ENCODE data around the gene PODN. TPM values are rescaled to one million over a fixed set of nuclear protein-coding genes. Genes with fewer than 3 reads are reported as not detected.

PODN gene
- total RNA-seq, 1 donor from 2014 or later: 0.26 TPM

DNA sequence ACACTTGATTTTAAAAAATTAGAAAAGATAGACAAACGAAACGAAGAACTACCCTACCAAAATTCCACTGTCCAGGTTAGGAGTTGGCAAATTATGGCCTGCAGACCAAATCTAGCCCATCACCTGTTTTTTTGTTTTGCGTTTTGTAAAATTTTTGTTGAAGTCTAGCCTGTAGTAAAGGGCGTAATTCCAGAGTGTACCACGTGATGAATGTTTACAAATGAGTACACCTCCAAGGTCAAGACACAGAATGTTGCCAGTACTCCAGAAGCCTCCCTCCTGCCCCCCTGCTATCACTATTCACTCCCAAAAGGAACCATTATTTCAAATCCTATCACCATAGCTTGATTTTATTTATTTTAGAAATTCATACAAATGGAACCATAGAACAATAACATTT lies 17.1 kb upstream of the PODN start:
- Mint-ChIP-seq H3K27ac (no peak overlapping the region), H3K9me3 (ENCODE audit: low read depth) (no peaks in the 10 kb centered on the region), H3K27me3 (no peaks in the 10 kb centered on the region), H3K4me1 (ENCODE audit: low read depth) (peaks cover 5% of the 10 kb centered on the region), H3K4me3 (ENCODE audit: low read depth) (no peak overlapping the region), H3K36me3 (ENCODE audit: insufficient read depth) (peaks cover 5% of the 10 kb centered on the region)
- DNase-seq (ENCODE audit: low spot score, unreplicated experiment): no peak
- TF ChIP-seq CTCF (IDR thresholded peaks at IDR 0.05; ENCODE audit: unreplicated experiment): no peak

DNA sequence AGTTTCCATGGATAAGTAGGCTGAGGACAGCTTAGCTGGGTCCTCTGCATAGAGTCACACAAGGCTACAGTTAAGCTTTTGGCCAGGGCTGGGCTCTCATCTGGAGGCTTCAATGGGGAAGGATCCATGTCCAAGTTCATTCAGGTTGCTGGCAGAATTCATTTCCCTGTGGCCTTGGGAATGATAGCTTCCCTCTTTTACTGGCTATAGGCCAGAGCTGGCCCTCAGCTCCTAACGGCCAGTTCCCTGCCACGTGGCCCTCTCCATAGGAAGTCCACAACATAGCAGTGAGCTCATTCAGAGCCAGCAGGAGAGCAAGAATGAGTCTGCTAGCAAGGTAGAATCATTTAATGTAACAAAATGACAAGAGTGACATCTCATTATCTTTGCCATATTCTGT lies 15.1 kb upstream of the PODN start:
- no peak overlapping the region for H3K27ac Mint-ChIP-seq
- no peak for TF ChIP-seq CTCF (IDR thresholded peaks at IDR 0.05; ENCODE audit: unreplicated experiment)
- H3K4me1 Mint-ChIP-seq (ENCODE audit: low read depth): peaks cover 5% of the 10 kb centered on the region
- no peaks in the 10 kb centered on the region for H3K9me3 Mint-ChIP-seq (ENCODE audit: low read depth)
- H3K36me3 Mint-ChIP-seq (ENCODE audit: insufficient read depth): peaks cover 8% of the 10 kb centered on the region
- H3K27me3 Mint-ChIP-seq: no peaks in the 10 kb centered on the region
- H3K4me3 Mint-ChIP-seq (ENCODE audit: low read depth): no peak overlapping the region
- no peak for DNase-seq (ENCODE audit: low spot score, unreplicated experiment)

- Mint-ChIP-seq H3K27me3 (peaks cover 3% of the 10 kb centered on the region), H3K4me1 (ENCODE audit: low read depth) (peaks cover 5% of the 10 kb centered on the region), H3K27ac (peak overlapping the region; percentile 5), H3K4me3 (ENCODE audit: low read depth) (no peak overlapping the region), H3K9me3 (ENCODE audit: low read depth) (no peaks in the 10 kb centered on the region), H3K36me3 (ENCODE audit: insufficient read depth) (peaks cover 11% of the 10 kb centered on the region)
- TF ChIP-seq CTCF (IDR thresholded peaks at IDR 0.05; ENCODE audit: unreplicated experiment): no peak
- DNase-seq (ENCODE audit: low spot score, unreplicated experiment): no peak
Measured at GRCh38 chr1:53047737-53048736, 14.0 kb upstream of the PODN start.

GRCh38 chr1:53048960-53049573 lies 12.9 kb upstream of the PODN start:
- TF ChIP-seq CTCF (IDR thresholded peaks at IDR 0.05; ENCODE audit: unreplicated experiment): no peak
- Mint-ChIP-seq H3K36me3 (ENCODE audit: insufficient read depth) (peaks cover 16% of the 10 kb centered on the region), H3K27me3 (peaks cover 3% of the 10 kb centered on the region), H3K4me3 (ENCODE audit: low read depth) (no peak overlapping the region), H3K4me1 (ENCODE audit: low read depth) (peaks cover 5% of the 10 kb centered on the region), H3K9me3 (ENCODE audit: low read depth) (no peaks in the 10 kb centered on the region), H3K27ac (no peak overlapping the region)
- no peak for DNase-seq (ENCODE audit: low spot score, unreplicated experiment)

GRCh38 chr1:53049574-53049967 lies 12.4 kb upstream of the PODN start:
- Mint-ChIP-seq H3K4me3 (ENCODE audit: low read depth) (no peak overlapping the region), H3K36me3 (ENCODE audit: insufficient read depth) (peaks cover 16% of the 10 kb centered on the region), H3K27ac (no peak overlapping the region), H3K4me1 (ENCODE audit: low read depth) (peaks cover 5% of the 10 kb centered on the region), H3K27me3 (peaks cover 3% of the 10 kb centered on the region), H3K9me3 (ENCODE audit: low read depth) (no peaks in the 10 kb centered on the region)
- TF ChIP-seq CTCF (IDR thresholded peaks at IDR 0.05; ENCODE audit: unreplicated experiment): no peak
- no peak for DNase-seq (ENCODE audit: low spot score, unreplicated experiment)
